Astrocyte (in vitro differentiated cells and primary cell): ENCODE data around the gene FOXJ1. TPM values are rescaled to one million over a fixed set of nuclear protein-coding genes. Genes with fewer than 3 reads are reported as not detected.

Experiments
- DNase-seq: peaks from one replicate; pipeline ENCODE4 v3.0.0-alpha.2; 2010; ENCODE audit warnings: low read depth
- FAIRE-seq: peaks from 2 replicates; lab custom pipeline; 2011; peaks lifted over from hg19 to GRCh38; lab: Jason Lieb, UNC
- H2AFZ ChIP-seq: 2 replicates; pipeline ENCODE4 v1.6.0; 2012; ENCODE audit warnings: low read depth, low read length, inconsistent platforms
- H3K27ac ChIP-seq: 2 replicates; pipeline ENCODE4 v1.5.1; 2011; ENCODE audit warnings: low read depth, low read length, inconsistent platforms
- H3K27me3 ChIP-seq: 2 replicates; pipeline ENCODE4 v1.6.0; 2011; ENCODE audit warnings: low read length, inconsistent platforms; ENCODE audit not compliant: insufficient read depth
- H3K36me3 ChIP-seq: 2 replicates; pipeline ENCODE4 v1.5.1; 2011; ENCODE audit warnings: low read length, inconsistent platforms; ENCODE audit not compliant: insufficient read depth
- H3K4me1 ChIP-seq: 2 replicates; pipeline ENCODE4 v1.5.1; 2011; ENCODE audit warnings: low read length, inconsistent platforms; ENCODE audit not compliant: insufficient read depth
- H3K4me2 ChIP-seq: 2 replicates; pipeline ENCODE4 v1.6.0; 2012; ENCODE audit warnings: low read length, inconsistent platforms
- H3K4me3 ChIP-seq: 2 replicates; pipeline ENCODE4 v1.5.1; 2011; ENCODE audit warnings: low read depth, mild to moderate bottlenecking, low read length, inconsistent platforms; ENCODE audit not compliant: insufficient read depth
- H3K79me2 ChIP-seq: 2 replicates; pipeline ENCODE4 v1.6.0; 2012; ENCODE audit warnings: mild to moderate bottlenecking, low read length, inconsistent platforms; ENCODE audit not compliant: insufficient read depth
- H3K9ac ChIP-seq: 2 replicates; pipeline ENCODE4 v1.6.0; 2012; ENCODE audit warnings: mild to moderate bottlenecking, low read length, inconsistent platforms
- H3K9me3 ChIP-seq: 2 replicates; pipeline ENCODE4 v1.5.1; 2012; ENCODE audit warnings: low read depth, mild to moderate bottlenecking, low read length, inconsistent platforms; ENCODE audit not compliant: insufficient read depth
- H4K20me1 ChIP-seq: 2 replicates; pipeline ENCODE4 v1.6.0; 2012; ENCODE audit warnings: low read length, inconsistent platforms; ENCODE audit not compliant: insufficient read depth
- H3K27ac Mint-ChIP-seq: one replicate; pipeline ENCODE4 v1.8.0; 2021; ENCODE audit warnings: mild to moderate bottlenecking, mixed read lengths; ENCODE audit not compliant: unreplicated experiment
- H3K27me3 Mint-ChIP-seq: one replicate; pipeline ENCODE4 v1.8.0; 2021; ENCODE audit warnings: low read depth, mixed read lengths; ENCODE audit not compliant: unreplicated experiment
- H3K36me3 Mint-ChIP-seq: one replicate; pipeline ENCODE4 v1.8.0; 2021; ENCODE audit warnings: low read depth, mixed read lengths; ENCODE audit not compliant: unreplicated experiment
- H3K4me1 Mint-ChIP-seq: one replicate; pipeline ENCODE4 v1.8.0; 2021; ENCODE audit warnings: low read depth, mixed read lengths; ENCODE audit not compliant: unreplicated experiment
- H3K4me3 Mint-ChIP-seq: one replicate; pipeline ENCODE4 v1.8.0; 2021; ENCODE audit warnings: mild to moderate bottlenecking, moderate library complexity, mixed read lengths; ENCODE audit not compliant: unreplicated experiment
- H3K9me3 Mint-ChIP-seq: one replicate; pipeline ENCODE4 v1.8.0; 2021; ENCODE audit warnings: mild to moderate bottlenecking, mixed read lengths; ENCODE audit not compliant: unreplicated experiment
- EZH2 ChIP-seq: IDR thresholded peaks from 2 replicates; pipeline ENCODE4 v1.6.1; 2012; ENCODE audit warnings: mild to moderate bottlenecking, low read length, inconsistent platforms; ENCODE audit not compliant: insufficient read depth
- total RNA-seq: library from RNA; stranded (reverse); gene quantifications from 2 replicates; pipeline ENCODE4 v1.2.1, GENCODE V29; 2021
- TF ChIP-seq, protein P1 (sequence below): IDR thresholded peaks from 2 replicates; pipeline ENCODE4 v1.5.1; 2011; ENCODE audit warnings: low read depth, mild to moderate bottlenecking, inconsistent platforms, low read length, moderate library complexity; ENCODE audit not compliant: insufficient read depth

Gene FOXJ1
- total RNA-seq, 1 donor from 2014 or later: 0.48 TPM

DNA sequence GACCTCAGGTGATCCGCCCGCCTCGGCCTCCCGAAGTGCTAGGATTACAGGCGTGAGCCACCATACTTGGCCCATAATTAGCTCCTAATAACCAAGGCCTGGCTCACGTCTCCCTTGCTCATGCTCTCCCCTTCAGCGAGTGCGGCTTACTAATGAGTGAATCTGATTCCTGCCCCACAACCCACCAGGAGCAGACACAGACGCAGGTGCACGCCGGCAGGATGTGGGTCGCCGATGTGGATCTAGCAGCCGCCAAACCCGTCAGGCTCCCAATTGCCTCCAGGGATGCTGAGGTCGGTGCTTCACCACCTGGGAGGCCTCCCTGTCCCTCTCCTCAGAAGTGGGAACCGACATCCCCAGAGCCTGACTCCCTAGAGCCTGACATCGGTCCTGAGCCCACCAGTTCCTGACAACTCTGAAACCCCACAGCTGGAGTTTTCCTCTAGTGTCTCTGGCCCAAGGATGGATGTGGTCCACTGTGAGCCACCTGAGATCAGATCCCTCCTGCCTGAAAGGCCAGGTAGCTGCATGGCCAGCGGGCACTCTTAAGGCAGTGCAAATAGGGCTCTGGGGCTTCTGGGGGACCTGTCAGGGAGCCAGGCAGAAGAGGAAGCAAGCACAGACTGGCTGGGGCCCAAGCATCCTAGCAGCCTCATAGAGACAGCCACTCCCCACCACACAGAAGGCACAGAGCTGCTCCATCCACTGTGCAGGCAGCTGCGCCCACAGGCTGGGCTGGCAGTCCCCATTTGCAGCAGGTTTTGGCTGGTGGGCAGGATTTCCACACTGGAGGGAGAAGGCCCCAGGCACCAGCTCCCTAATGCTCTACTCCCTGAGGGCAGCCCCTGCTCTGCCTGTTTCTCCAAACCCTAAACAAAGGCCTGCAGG, 48.3 kb downstream of the FOXJ1 start:
- no peaks in the 10 kb centered on the region for H3K9me3 Mint-ChIP-seq
- H3K27ac Mint-ChIP-seq: no peak overlapping the region
- Histone ChIP-seq H3K4me3 (no peak overlapping the region), H3K4me1 (no peaks in the 10 kb centered on the region), H3K9ac (no peak overlapping the region), H3K36me3 (peaks cover 30% of the 10 kb centered on the region), H3K79me2 (no peaks in the 10 kb centered on the region), H2AFZ (no peak overlapping the region), H3K4me2 (no peak overlapping the region), H3K27ac (no peak overlapping the region), H3K27me3 (no peaks in the 10 kb centered on the region), H3K9me3 (no peaks in the 10 kb centered on the region), H4K20me1 (peaks cover 43% of the 10 kb centered on the region)
- FAIRE-seq (no peak), DNase-seq (no peak)
- no peaks in the 10 kb centered on the region for H3K27me3 Mint-ChIP-seq
- no peak overlapping the region for H3K4me3 Mint-ChIP-seq
- H3K36me3 Mint-ChIP-seq: peaks cover 17% of the 10 kb centered on the region
- no peak for TF ChIP-seq EZH2
- TF ChIP-seq, protein P1, sequence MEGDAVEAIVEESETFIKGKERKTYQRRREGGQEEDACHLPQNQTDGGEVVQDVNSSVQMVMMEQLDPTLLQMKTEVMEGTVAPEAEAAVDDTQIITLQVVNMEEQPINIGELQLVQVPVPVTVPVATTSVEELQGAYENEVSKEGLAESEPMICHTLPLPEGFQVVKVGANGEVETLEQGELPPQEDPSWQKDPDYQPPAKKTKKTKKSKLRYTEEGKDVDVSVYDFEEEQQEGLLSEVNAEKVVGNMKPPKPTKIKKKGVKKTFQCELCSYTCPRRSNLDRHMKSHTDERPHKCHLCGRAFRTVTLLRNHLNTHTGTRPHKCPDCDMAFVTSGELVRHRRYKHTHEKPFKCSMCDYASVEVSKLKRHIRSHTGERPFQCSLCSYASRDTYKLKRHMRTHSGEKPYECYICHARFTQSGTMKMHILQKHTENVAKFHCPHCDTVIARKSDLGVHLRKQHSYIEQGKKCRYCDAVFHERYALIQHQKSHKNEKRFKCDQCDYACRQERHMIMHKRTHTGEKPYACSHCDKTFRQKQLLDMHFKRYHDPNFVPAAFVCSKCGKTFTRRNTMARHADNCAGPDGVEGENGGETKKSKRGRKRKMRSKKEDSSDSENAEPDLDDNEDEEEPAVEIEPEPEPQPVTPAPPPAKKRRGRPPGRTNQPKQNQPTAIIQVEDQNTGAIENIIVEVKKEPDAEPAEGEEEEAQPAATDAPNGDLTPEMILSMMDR: no peak
- H3K4me1 Mint-ChIP-seq: no peaks in the 10 kb centered on the region

DNA sequence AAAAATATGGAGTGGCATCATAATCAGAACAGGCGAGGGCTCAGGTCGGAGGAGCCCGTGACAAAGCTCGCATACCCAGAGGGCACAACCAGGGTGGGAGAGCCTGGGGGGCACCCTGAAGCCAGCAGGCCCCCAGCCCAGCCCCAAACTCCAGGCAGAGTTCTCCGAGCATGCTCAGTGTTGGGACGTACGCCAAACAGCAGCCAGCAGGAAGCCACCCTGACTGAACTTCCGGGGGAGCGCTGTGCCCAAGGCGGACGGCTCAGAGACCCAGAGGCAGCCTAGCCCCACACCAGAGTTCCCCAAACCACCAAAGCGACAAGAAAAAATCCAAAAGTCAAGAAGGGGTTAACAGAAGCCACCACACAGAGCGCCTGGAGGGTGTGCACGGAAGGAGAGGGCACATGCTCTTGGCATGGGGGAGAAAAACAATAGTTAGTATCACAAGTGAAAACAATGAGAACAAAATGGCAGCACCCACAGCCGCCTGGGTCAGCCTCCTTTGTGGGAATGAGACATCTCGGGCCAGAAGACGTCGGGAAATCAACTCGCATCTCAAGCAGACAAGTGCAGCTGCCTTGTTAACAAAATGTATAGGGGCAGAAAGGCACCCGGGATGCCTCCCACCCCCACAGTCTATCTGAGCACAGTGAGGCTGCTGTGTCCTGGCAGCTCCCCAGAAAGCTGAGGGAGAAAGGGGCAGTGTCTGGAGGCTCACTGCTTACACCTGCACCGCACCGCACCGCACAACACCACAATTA, 49.3 kb downstream of the FOXJ1 start:
- H3K9me3 Mint-ChIP-seq: no peaks in the 10 kb centered on the region
- no peaks in the 10 kb centered on the region for H3K4me1 Mint-ChIP-seq
- no peak overlapping the region for H3K4me3 Mint-ChIP-seq
- peaks cover 17% of the 10 kb centered on the region for H3K36me3 Mint-ChIP-seq
- Histone ChIP-seq H3K4me2 (no peak overlapping the region), H3K27ac (no peak overlapping the region), H3K4me3 (no peak overlapping the region), H3K4me1 (no peaks in the 10 kb centered on the region), H3K9ac (no peak overlapping the region), H2AFZ (no peak overlapping the region), H3K79me2 (no peaks in the 10 kb centered on the region), H4K20me1 (peaks cover 43% of the 10 kb centered on the region), H3K36me3 (peaks cover 27% of the 10 kb centered on the region), H3K9me3 (no peaks in the 10 kb centered on the region), H3K27me3 (no peaks in the 10 kb centered on the region)
- no peak for TF ChIP-seq EZH2
- TF ChIP-seq, protein P1: no peak
- FAIRE-seq (no peak), DNase-seq (no peak)
- H3K27ac Mint-ChIP-seq: no peak overlapping the region
- H3K27me3 Mint-ChIP-seq: no peaks in the 10 kb centered on the region
